ENCODE results near the gene ACSS2.

ACSS2 gene

GRCh38 chr20:34876406-34877282, at the start of gene ACSS2:
ACSS2 (plus strand) TSS chr20:34876612; CDS start chr20:34876646, 34 bp downstream.
- DNase-seq = no peak

GRCh38 chr20:34829191-34829590, 47.2 kb upstream of the ACSS2 start:
- DNase-seq = no peak

- no peak for DNase-seq
Measured at GRCh38 chr20:34831936-34832335, 44.5 kb upstream of the ACSS2 start.

GRCh38 chr20:34834459-34834893, 41.9 kb upstream of the ACSS2 start:
- peak; percentile 35 for DNase-seq

- no peak for DNase-seq
Measured at GRCh38 chr20:34842143-34842542, 34.3 kb upstream of the ACSS2 start.

- DNase-seq = no peak
Measured at GRCh38 chr20:34843421-34843820, 33.0 kb upstream of the ACSS2 start.

- DNase-seq = no peak
Measured at GRCh38 chr20:34848597-34848996, 27.8 kb upstream of the ACSS2 start.

GRCh38 chr20:34849778-34850177, 26.6 kb upstream of the ACSS2 start:
- no peak for DNase-seq

GRCh38 chr20:34850969-34851368, 25.4 kb upstream of the ACSS2 start:
- DNase-seq = no peak

- DNase-seq = no peak
Measured at GRCh38 chr20:34852298-34852697, 24.1 kb upstream of the ACSS2 start.

GRCh38 chr20:34859367-34859766, 17.0 kb upstream of the ACSS2 start:
- no peak for DNase-seq

GRCh38 chr20:34859826-34860545, 16.4 kb upstream of the ACSS2 start:
- no peak for DNase-seq

- peak; percentile 31 for DNase-seq
Measured at GRCh38 chr20:34861386-34862084, 14.9 kb upstream of the ACSS2 start.

GRCh38 chr20:34862724-34863123, 13.7 kb upstream of the ACSS2 start:
- DNase-seq = no peak

GRCh38 chr20:34863421-34863965, 12.9 kb upstream of the ACSS2 start:
- no peak for DNase-seq

- DNase-seq = no peak
Measured at GRCh38 chr20:34864216-34864615, 12.2 kb upstream of the ACSS2 start.

- DNase-seq = no peak
Measured at GRCh38 chr20:34871320-34871926, 5.0 kb upstream of the ACSS2 start.

GRCh38 chr20:34871966-34872621, 4.3 kb upstream of the ACSS2 start:
- no peak for DNase-seq

GRCh38 chr20:34872622-34873224, 3.7 kb upstream of the ACSS2 start, which contains the start of gene GGT7:
GGT7 (minus strand) TSS chr20:34872856; CDS start chr20:34872815, 41 bp downstream.
- DNase-seq = peak; percentile 85

- DNase-seq = no peak
Measured at GRCh38 chr20:34873583-34874093, 2.8 kb upstream of the ACSS2 start.

- DNase-seq = peak; percentile 48
Measured at GRCh38 chr20:34874094-34874654, 2.2 kb upstream of the ACSS2 start.

All from NCI-H1105 (cell line).